Muscle of leg (tissue), 11 donors: Measurements from ENCODE around the gene AP2A2. TPM values are rescaled to one million over a fixed set of nuclear protein-coding genes. Genes with fewer than 3 reads are reported as not detected.
A peak's percentile ranks its signal among the peaks of the same experiment; 100 is the strongest.

ENCODE experiments used
- DNase-seq: peaks from one replicate; pipeline ENCODE4 v3.0.0; 2013
- H3K27ac ChIP-seq: one replicate; pipeline ENCODE4 v1.5.1; 2013; ENCODE audit warnings: mild to moderate bottlenecking, low read length, control low read depth
- H3K27me3 ChIP-seq: one replicate; pipeline ENCODE4 v1.6.1; 2013; ENCODE audit warnings: low read length; ENCODE audit not compliant: control insufficient read depth, insufficient read depth
- H3K36me3 ChIP-seq: one replicate; pipeline ENCODE4 v1.6.1; 2013; ENCODE audit warnings: low read length; ENCODE audit not compliant: control insufficient read depth, insufficient read depth
- H3K4me1 ChIP-seq: one replicate; pipeline ENCODE4 v1.6.1; 2013; ENCODE audit warnings: low read length; ENCODE audit not compliant: control insufficient read depth, insufficient read depth
- H3K4me3 ChIP-seq: one replicate; pipeline ENCODE4 v1.5.1; 2013; ENCODE audit warnings: low read length, control low read depth
- H3K9me3 ChIP-seq: replicated peaks from 2 replicates; pipeline ENCODE4 v1.6.1; 2013; ENCODE audit warnings: low read depth, low read length; ENCODE audit not compliant: control insufficient read depth
- WGBS: methylation state at CpG from one replicate; pipeline ENCODE4 v1.1.5; 2013; ENCODE audit warnings: missing lambda C conversion rate; ENCODE audit not compliant: insufficient coverage; 5-methylcytosine and 5-hydroxymethylcytosine counted together
- polyA plus RNA-seq, 8 donors: library from polyadenylated mRNA; unstranded; fragments of 120-200 nt; gene quantifications; one replicate each; pipeline versions ENCODE4 v1.2.1 to v1.2.3, GENCODE V29; 2013; ENCODE audit warnings: inconsistent platforms in 1 of 8, low replicate concordance in 1 of 8; ENCODE audit not compliant: insufficient read length in 8 of 8, insufficient read depth in 1 of 8
- total RNA-seq: library from RNA; stranded (reverse); fragments of 120-200 nt; gene quantifications from one replicate; pipeline ENCODE4 v1.2.4, GENCODE V29; 2013

Gene AP2A2
- total and polyA plus RNA-seq, 9 donors, result 18.5 to 61.4 (median 47.4) TPM

- Histone ChIP-seq H3K36me3 (peaks cover 57% of the 10 kb centered on the region), H3K27me3 (no peaks in the 10 kb centered on the region), H3K4me1 (peaks cover 13% of the 10 kb centered on the region), H3K27ac (no peak overlapping the region), H3K4me3 (no peak overlapping the region), H3K9me3 (no peaks in the 10 kb centered on the region)
- WGBS, result 62% methylated on average over 20 of the region's 20 CpGs
- DNase-seq, result no peak
Measured at GRCh38 chr11:1003159-1003558, 77.5 kb downstream of the AP2A2 start.

DNA sequence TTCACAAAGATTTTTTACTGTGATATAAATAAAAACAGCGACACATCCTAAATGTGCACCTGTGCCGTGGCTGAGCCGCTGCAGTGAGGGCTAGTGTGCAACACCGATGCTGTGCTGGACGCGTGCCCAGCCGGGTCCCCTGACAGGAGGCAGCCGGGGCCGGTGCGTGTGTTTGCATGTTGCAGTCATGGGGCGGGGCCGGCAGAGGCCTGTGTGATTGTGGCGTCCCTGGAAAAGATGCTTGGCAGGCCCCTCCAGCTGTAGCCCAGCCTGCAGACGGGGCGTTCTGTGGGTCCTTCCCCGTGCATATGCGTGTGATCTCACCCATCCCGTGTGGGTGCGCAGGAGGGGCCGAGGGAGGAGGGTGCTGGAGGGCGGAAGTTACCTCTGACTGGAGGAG lies 80.3 kb downstream of the AP2A2 start:
- Histone ChIP-seq H3K4me3 (no peak overlapping the region), H3K4me1 (peaks cover 35% of the 10 kb centered on the region), H3K27ac (no peak overlapping the region), H3K36me3 (peaks cover 70% of the 10 kb centered on the region), H3K9me3 (no peaks in the 10 kb centered on the region), H3K27me3 (no peaks in the 10 kb centered on the region)
- 14% methylated on average over 16 of the region's 21 CpGs for WGBS
- peak; percentile 80 for DNase-seq

DNA sequence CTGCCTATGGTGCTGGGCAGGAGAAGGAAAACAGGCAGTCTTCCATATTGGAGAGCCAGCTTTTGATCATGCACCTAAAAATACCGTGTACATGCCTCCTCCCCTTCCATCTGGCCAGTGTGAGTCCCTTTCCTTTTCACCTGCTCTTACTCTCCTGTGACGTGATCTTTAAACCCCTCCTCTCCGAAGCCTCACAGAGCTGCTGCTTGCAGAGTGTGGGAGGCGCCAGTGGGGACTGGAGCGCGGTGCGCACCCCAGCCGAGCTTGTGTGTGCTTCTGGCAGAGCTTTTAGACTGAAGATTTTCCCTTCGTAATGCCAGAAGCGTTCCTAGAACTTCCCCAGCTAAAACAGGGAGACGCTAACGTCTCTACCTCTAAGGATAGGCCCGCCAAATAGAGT lies 81.1 kb downstream of the AP2A2 start:
- Histone ChIP-seq H3K27ac (no peak overlapping the region), H3K36me3 (peaks cover 70% of the 10 kb centered on the region), H3K27me3 (no peaks in the 10 kb centered on the region), H3K4me3 (no peak overlapping the region), H3K9me3 (no peaks in the 10 kb centered on the region), H3K4me1 (peaks cover 43% of the 10 kb centered on the region)
- 49% methylated on average over 2 of the region's 13 CpGs for WGBS
- DNase-seq, result peak; percentile 72

DNA sequence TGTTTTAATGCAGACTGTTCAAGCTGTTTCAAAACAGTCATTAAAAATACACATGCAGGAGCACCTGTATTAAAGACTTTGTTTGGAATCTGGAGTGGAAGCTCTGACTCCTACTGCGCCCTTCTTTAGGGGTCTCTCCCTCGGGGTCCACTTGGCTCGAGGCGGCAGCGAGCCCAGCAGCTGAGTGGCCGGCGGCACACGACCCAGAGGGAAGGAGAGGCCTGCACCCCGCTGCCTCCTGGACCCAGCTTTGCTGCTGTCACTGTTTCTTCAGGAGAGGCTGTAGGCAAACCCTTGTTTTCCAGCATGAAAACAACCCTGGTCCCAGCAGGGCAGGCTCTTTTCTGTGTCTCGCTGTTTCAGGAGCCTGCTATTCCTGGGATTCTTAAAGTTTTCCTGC lies 81.6 kb downstream of the AP2A2 start:
- Histone ChIP-seq H3K4me3 (no peak overlapping the region), H3K27me3 (no peaks in the 10 kb centered on the region), H3K27ac (no peak overlapping the region), H3K9me3 (no peaks in the 10 kb centered on the region), H3K4me1 (peaks cover 47% of the 10 kb centered on the region), H3K36me3 (peaks cover 66% of the 10 kb centered on the region)
- no peak for DNase-seq
- 88% methylated on average over 5 of the region's 10 CpGs for WGBS

DNA sequence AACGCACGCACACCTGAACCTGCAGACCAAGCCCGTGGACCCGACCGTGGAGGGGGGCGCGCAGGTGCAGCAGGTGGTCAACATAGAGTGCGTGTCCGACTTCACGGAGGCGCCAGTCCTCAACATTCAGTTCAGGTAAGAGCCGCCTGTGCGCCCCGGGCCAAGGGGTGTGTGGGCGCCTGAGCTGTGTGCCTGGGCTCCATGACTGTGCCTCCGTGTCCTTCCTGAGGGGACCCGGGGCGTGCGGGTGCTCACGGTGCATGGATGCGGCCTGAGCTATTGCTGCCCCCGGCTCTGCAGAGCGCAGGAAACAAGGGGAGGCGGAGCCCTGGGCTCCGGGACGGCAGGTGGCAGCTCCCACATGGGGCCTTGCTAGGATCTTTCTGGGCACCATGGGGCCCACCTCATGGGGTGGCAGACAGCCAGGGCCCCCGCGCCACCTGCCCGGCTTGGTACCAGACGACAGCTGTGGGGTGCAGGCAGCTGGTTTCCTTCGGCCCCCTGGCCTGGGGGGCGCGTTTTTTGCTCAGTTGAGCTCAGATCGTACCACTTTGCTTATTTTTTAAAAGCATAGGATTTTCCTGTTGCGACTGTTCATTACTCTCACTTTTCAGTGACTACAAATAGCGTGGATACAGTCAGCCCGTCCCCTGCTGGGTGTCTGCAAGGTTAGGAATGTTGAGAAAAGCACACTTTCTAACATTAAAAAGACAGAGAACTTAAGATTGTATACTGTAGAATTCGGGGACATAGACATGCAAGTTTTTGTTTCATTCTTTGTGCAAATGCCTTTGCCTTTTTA lies 82.5 kb downstream of the AP2A2 start:
- no peaks in the 10 kb centered on the region for H3K9me3 ChIP-seq
- H3K27ac ChIP-seq, result no peak overlapping the region
- peaks cover 56% of the 10 kb centered on the region for H3K4me1 ChIP-seq
- H3K36me3 ChIP-seq, result peaks cover 61% of the 10 kb centered on the region
- peak; percentile 27 for DNase-seq
- no peak overlapping the region for H3K4me3 ChIP-seq
- no peaks in the 10 kb centered on the region for H3K27me3 ChIP-seq
- 88% methylated on average over 30 of the region's 38 CpGs for WGBS

DNA sequence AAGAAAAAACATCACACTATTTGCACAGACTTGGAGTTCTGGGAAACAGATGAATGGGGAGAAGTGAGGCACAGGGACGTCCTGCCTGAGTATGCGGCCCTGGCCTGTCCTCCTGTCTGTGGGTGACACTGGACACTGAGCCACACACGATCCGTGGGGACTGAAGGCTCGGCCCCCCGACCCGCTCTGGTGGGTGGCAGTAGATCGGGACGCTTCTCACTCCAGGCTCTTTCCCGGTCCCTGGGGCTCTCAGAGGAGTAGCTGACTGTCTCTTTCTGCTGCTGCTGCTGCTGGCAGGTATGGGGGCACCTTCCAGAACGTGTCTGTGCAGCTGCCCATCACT lies 83.1 kb downstream of the AP2A2 start:
- no peaks in the 10 kb centered on the region for H3K9me3 ChIP-seq
- H3K4me1 ChIP-seq, result peaks cover 62% of the 10 kb centered on the region
- H3K4me3 ChIP-seq, result no peak overlapping the region
- H3K27ac ChIP-seq, result no peak overlapping the region
- no peak for DNase-seq
- 93% methylated on average over 11 of the region's 11 CpGs for WGBS
- peaks cover 61% of the 10 kb centered on the region for H3K36me3 ChIP-seq
- H3K27me3 ChIP-seq, result no peaks in the 10 kb centered on the region

DNA sequence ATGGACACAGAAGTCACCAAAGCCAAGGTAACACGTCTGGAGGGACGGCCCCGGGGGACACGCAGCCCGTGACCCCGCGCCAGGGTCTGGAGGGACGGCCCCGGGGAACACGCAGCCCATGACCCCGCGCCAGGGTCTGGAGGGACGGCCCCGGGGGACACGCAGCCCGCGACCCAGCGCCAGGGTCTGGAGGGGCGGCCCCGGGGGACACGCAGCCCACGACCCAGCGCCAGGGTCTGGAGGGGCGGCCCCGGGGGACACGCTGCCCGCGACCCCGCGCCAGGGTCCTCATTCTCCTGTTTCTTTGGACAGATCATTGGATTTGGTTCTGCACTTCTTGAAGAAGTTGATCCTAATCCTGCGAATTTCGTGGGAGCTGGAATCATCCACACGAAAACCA lies 83.7 kb downstream of the AP2A2 start:
- Histone ChIP-seq H3K4me1 (peaks cover 68% of the 10 kb centered on the region), H3K36me3 (peaks cover 61% of the 10 kb centered on the region), H3K27me3 (no peaks in the 10 kb centered on the region), H3K4me3 (no peak overlapping the region), H3K9me3 (no peaks in the 10 kb centered on the region), H3K27ac (no peak overlapping the region)
- 87% methylated on average over 33 of the region's 33 CpGs for WGBS
- no peak for DNase-seq

GRCh38 chr11:1009991-1010390 lies 84.3 kb downstream of the AP2A2 start:
- no peak overlapping the region for H3K27ac ChIP-seq
- no peaks in the 10 kb centered on the region for H3K9me3 ChIP-seq
- peaks cover 70% of the 10 kb centered on the region for H3K4me1 ChIP-seq
- WGBS, result 78% methylated on average over 17 of the region's 17 CpGs
- peak; percentile 70 for DNase-seq
- H3K4me3 ChIP-seq, result no peak overlapping the region
- no peaks in the 10 kb centered on the region for H3K27me3 ChIP-seq
- H3K36me3 ChIP-seq, result peaks cover 58% of the 10 kb centered on the region

DNA sequence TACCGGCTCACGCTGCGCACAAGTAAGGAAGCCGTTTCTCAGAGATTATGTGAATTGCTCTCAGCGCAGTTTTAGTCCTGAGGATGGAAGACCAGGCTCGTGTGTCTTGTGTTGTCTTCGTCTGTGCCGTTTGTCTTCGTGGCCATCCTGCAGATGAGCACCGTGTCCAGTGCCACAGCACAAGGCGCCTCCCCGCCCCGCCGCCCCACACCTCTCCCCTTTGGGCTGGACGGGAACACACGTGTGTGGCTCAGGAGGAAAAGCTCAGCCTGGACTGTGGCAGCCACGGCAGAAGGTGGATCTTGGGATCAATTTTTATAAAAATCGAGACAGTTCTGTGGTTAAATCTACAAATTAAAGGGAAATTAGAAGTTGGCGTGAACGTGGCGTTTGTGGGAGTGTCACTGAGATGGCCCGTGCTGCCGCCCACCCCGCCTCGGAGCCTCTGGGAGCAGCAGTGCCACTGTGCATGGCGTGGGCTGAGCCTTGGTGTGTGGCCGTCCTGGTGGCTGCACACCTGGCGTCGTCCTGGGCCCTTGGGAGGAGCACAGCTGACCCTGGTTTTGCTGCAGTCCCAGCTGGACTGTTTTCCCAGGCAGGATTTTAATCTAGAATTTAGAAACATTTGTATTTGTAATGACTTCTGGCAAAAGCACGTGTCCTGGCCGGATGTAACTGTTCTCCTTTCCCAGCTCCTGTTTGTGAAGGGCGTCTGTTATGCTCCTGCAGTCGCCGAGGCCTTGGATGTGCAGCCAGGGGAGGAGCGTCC lies 85.1 kb downstream of the AP2A2 start:
- Histone ChIP-seq H3K4me3 (no peak overlapping the region), H3K9me3 (no peaks in the 10 kb centered on the region), H3K4me1 (peaks cover 70% of the 10 kb centered on the region), H3K36me3 (peaks cover 55% of the 10 kb centered on the region), H3K27ac (no peak overlapping the region), H3K27me3 (no peaks in the 10 kb centered on the region)
- DNase-seq, result peak; percentile 45
- WGBS, result 74% methylated on average over 22 of the region's 35 CpGs

- no peaks in the 10 kb centered on the region for H3K27me3 ChIP-seq
- no peak overlapping the region for H3K4me3 ChIP-seq
- no peaks in the 10 kb centered on the region for H3K9me3 ChIP-seq
- WGBS, result 70% methylated on average over 17 of the region's 17 CpGs
- H3K36me3 ChIP-seq, result peaks cover 55% of the 10 kb centered on the region
- H3K27ac ChIP-seq, result no peak overlapping the region
- H3K4me1 ChIP-seq, result peaks cover 66% of the 10 kb centered on the region
- no peak for DNase-seq
Measured at GRCh38 chr11:1011320-1011698, 85.6 kb downstream of the AP2A2 start.
